Measurements from ENCODE around the gene ALS2. TPM values are rescaled to one million over a fixed set of nuclear protein-coding genes. Genes with fewer than 3 reads are reported as not detected.

The ALS2 gene
- total and polyA plus RNA-seq, 2 of the 8 experiments (the other 6 are each of a cell fraction or from before 2014, with no cell fraction given) = 12.1 to 34.5 TPM

DNA sequence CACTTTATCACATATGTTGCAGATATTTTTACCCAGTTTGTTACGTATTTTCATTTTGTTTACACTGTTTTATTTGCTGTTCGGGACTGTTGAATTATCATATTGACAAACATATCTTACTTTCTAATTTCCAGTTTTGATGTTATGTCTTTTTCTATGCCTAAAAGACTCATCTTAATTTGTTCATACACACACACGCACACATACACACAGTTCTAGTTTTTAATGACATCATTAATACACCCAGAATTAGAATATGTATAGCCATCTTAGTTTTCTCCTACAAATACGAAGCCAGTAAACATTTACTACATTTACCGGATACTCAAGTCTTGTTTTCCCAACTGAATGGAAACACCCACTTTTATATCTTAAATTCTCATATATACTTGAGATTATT, 29.2 kb downstream of the ALS2 start:
- H3K23ac ChIP-seq (ENCODE audit: insufficient read length) = no peak overlapping the region
- no peaks in the 10 kb centered on the region for H3K4me1 ChIP-seq (replicated peaks in 1 of 4; ENCODE audit: control insufficient read depth in 3 of 4, insufficient read depth in 4 of 4, low read length in 3 of 4)
- no peak overlapping the region for H2BK5ac ChIP-seq (ENCODE audit: low read depth, low read length)
- H2AK5ac ChIP-seq (ENCODE audit: low read depth, low read length) = no peak overlapping the region
- H2AFZ ChIP-seq (ENCODE audit: low read length) = no peak overlapping the region
- H4K91ac ChIP-seq (replicated peaks; ENCODE audit: insufficient read length, low read length) = no peak overlapping the region
- no peaks in the 10 kb centered on the region for H3K23me2 ChIP-seq (ENCODE audit: low read depth, low read length)
- H4K20me1 ChIP-seq (replicated peaks in 1 of 2; ENCODE audit: control insufficient read depth in 1 of 2, insufficient read depth in 2 of 2, low read length in 2 of 2) = no peaks in the 10 kb centered on the region
- no peak overlapping the region for H4K8ac ChIP-seq (ENCODE audit: extremely low read depth, insufficient read depth, low read length)
- no peak overlapping the region for H3K4me2 ChIP-seq (ENCODE audit: insufficient read depth in 1 of 2, low read depth in 2 of 2, low read length in 2 of 2)
- peaks cover 2 to 11% (median 5%) of the 10 kb centered on the region in 4 experiments; a peak in 7 of 8 replicates for H3K36me3 ChIP-seq (ENCODE audit: control insufficient read depth in 2 of 4, insufficient read depth in 4 of 4, low read length in 3 of 4)
- no peaks in the 10 kb centered on the region for H3K79me2 ChIP-seq (ENCODE audit: control insufficient read depth in 1 of 2, insufficient read depth in 2 of 2, low read length in 2 of 2)
- no peak overlapping the region for H3K27ac ChIP-seq (ENCODE audit: low read depth, low read length)
- no peak overlapping the region for H3K4me3 ChIP-seq (ENCODE audit: extremely low read depth in 1 of 4, insufficient read depth in 2 of 4, low read depth in 3 of 4, low read length in 4 of 4)
- no peak overlapping the region for H2BK120ac ChIP-seq (replicated peaks; ENCODE audit: low read depth, low read length)
- no peak overlapping the region for H4K5ac ChIP-seq (ENCODE audit: insufficient read length, low read depth, low read length)
- no peaks in the 10 kb centered on the region for H3K9me3 ChIP-seq (ENCODE audit: insufficient read depth in 2 of 2, low read depth in 1 of 2, low read length in 1 of 2)
- no peak overlapping the region for H3K56ac ChIP-seq (replicated peaks; ENCODE audit: insufficient read length, low read depth, low read length)
- no peak overlapping the region for H2BK12ac ChIP-seq (ENCODE audit: low read depth, low read length)
- no peak for DNase-seq (ENCODE audit: low read depth in 1 of 2, low spot score in 2 of 2)
- CTCF ChIA-PET (ENCODE audit: partially characterized antibody) = no interaction called here
- H3K14ac ChIP-seq (ENCODE audit: insufficient read length) = no peak overlapping the region
- no peaks in the 10 kb centered on the region for H3K79me1 ChIP-seq (ENCODE audit: low read depth, low read length)
- 87% methylated on average over 5 of the region's 5 CpGs; no CpG with 5 or more reads in 1 of the 2 experiments for WGBS, 2 experiments (ENCODE audit: extremely low coverage in 1 of 2, insufficient coverage in 1 of 2, insufficient read length in 1 of 2, insufficient replicate concordance in 2 of 2, low coverage in 1 of 2, low lambda C conversion rate in 2 of 2, missing lambda C conversion rate in 1 of 2)
- no peak overlapping the region for H2BK15ac ChIP-seq (ENCODE audit: low read length)
- no peak overlapping the region for H3K4ac ChIP-seq (replicated peaks; ENCODE audit: insufficient read length, low read depth, low read length)
- no peaks in the 10 kb centered on the region for H3K27me3 ChIP-seq (replicated peaks in 1 of 4; ENCODE audit: control insufficient read depth in 3 of 4, extremely low read depth in 1 of 4, insufficient read depth in 3 of 4, low read length in 3 of 4)
- H3K9ac ChIP-seq (replicated peaks in 1 of 4; ENCODE audit: extremely low read depth in 1 of 4, low read depth in 3 of 4, low read length in 3 of 4) = no peak overlapping the region
- no peak overlapping the region for H3K18ac ChIP-seq (ENCODE audit: extremely low read depth, low read length)
- TF ChIP-seq GTF2F1 (IDR thresholded peaks at IDR 0.05; ENCODE audit: borderline replicate concordance, low read depth, low read length) = no peak
- TF ChIP-seq HDAC2 (IDR thresholded peaks at IDR 0.05; ENCODE audit: borderline replicate concordance in 1 of 2, low read depth in 2 of 2, low read length in 2 of 2) = no peak
- TF ChIP-seq SIN3A (conservative IDR thresholded peaks at IDR 0.05 in 1 of 2, IDR thresholded peaks at IDR 0.05 in 1 of 2; ENCODE audit: low read depth in 1 of 2, low read length in 2 of 2) = no peak
- TF ChIP-seq TAF1 (IDR thresholded peaks at IDR 0.05; ENCODE audit: low read depth, low read length) = no peak
- TF ChIP-seq YY1 (IDR thresholded peaks at IDR 0.05; ENCODE audit: low read depth, low read length) = no peak
- TF ChIP-seq SUZ12 (IDR thresholded peaks at IDR 0.05; ENCODE audit: low read length) = no peak
- TF ChIP-seq MAFK (IDR thresholded peaks at IDR 0.05; ENCODE audit: low read depth, low read length) = no peak
- H2BK20ac ChIP-seq (ENCODE audit: low read length) = no peak overlapping the region
- no peak for FAIRE-seq
- POLR2A ChIA-PET (ENCODE audit: partially characterized antibody) = no interaction called here

Measured in H1 (cell line).